ENCODE measurements around the gene RFX2. TPM values are rescaled to one million over a fixed set of nuclear protein-coding genes. Genes with fewer than 3 reads are reported as not detected.
"Not testable (repeated sequence)": the region's sequence is repeated elsewhere in the genome, so short reads cannot be mapped to it uniquely, and the experiment has no call there.

Gene RFX2
- total RNA-seq, 1 donor from 2014 or later, result 2.3 TPM

DNA sequence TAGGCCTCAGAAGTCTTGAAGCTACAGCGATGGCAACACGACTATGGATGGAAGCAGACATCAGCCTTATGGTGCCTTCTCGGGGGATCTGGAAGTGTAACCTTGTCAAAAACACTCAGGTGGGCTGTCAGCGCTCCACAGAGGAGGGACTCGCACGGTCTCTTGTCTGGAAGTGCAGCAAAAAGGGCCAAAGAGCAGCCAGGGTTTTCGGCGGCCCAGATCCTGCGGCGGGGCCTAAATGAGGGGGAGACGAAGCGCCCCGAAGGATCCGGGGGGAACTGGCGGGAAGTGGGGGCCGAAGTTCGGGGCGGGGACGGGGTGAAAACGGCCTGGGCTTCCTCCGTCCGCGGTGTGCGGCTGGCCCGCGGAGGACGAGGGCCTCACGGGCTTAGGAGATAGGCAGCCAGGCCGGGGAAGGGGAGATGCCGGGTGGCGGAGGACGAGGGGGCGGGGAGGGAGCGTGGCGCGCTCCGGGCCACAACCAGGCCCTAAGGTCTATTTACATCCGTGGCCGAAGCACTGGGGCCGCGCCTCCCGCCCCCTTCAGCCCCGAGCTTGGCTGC lies 133.0 kb downstream of the RFX2 start:
- ATAC-seq (peak; percentile 20), DNase-seq (ENCODE audit: low spot score) (peak; percentile 56)

DNA sequence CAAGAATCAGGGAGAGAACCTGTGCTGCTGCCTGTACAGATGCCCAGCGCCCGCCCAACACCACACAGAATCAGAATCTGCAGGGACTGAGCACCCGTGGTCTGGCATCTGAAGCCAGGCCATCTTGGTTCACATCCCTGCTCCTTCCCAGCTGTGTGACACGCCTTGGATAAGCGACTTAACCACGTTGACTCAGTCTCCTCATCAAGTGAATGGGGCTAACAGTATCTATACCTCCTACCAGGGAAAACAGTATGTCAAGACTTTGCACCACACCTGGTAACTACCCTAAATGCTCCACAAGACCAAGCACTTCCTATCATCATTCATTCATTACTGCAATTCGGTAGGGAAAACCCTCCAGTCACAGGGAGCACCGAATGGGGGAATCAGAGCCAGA lies 133.5 kb downstream of the RFX2 start:
- DNase-seq (ENCODE audit: low spot score) (no peak), ATAC-seq (no peak)

DNA sequence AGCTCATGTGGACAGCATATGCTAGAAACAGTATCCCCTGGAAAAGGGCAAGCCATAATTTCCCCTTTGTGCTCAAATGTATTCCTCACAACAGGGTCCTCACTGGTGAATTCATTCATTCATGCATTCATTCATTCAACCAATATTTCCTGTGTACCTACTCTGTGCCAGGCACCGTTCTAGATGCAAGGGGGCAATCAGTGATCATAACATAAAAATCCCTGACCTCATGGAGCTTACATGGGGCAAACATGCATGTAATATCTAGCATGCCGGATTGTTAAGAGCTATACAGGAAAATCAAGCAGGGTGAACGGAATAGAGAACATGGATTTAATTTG lies 134.9 kb downstream of the RFX2 start:
- ATAC-seq (no peak), DNase-seq (ENCODE audit: low spot score) (no peak)

DNA sequence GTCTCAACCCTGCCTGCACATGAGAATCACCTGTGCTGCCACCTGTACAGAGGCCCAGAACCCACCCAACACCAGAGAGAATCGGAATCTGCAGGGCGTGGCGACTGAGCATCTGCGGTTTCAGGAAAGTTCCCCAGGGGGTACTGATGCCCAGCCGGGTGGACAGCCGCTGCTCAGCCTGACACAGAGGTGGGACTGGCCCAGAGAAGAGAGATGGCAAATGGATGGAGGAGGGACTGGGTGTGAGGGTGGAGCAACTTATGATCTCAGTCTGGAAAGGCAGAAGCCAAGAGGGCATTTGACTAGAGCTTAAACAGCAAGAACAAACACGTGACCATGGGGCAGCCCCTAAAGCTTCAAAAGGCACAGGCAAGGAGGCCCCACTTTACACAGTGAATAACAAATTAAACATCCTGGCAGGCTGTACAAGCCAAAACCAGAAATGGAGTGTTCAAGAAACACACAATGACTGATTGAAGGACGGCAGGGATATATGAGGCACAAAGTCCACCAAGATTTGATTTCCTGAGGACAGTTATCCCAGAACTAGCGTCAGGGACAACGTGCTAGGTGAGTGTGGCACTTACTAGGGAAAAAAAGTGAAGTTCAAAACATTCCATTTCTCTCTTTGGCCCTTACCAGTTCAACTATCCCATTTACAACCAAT lies 135.4 kb downstream of the RFX2 start:
- DNase-seq (ENCODE audit: low spot score) (no peak), ATAC-seq (no peak)

GRCh38 chr19:5973867-5974635 lies 136.2 kb downstream of the RFX2 start:
- ATAC-seq (no peak), DNase-seq (ENCODE audit: low spot score) (no peak)

DNA sequence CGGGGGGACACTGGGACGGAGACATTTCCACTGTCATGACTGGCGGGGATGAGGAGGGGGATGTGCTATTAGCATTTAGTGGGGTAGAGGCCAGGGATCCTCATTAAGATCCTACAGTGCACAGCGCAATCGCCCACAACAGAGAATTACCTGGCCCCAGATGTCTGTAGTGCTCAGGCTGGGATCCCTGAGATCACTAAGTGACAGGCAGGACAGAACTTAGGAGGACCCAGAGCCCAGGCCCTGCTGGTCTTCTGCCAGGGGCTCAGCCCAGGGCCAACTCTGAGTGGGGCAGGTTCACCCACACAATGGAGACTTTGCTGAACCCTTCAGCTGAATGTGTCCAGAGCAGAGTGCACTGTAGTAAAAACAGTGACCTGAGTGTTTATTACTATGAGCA lies 136.9 kb downstream of the RFX2 start:
- no peak for DNase-seq (ENCODE audit: low spot score)
- no peak for ATAC-seq

DNA sequence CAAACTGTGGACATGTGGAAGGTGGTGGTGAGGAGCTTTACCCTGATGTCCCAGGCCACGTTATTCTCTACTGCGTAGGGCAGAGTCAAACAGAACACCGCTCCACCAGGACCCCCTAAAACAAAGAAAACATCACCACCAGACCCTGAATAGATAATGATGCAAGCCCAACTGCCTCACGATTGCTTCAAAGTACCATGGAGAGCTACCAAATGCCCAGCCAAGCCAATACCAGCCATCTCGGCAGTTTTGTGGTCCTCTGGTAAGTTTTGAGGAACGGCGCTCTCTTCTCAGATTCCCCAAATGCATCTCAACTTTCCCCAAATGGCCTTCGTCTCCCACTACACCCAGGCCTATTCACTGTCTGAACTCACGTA lies 138.0 kb downstream of the RFX2 start:
- ATAC-seq, result no peak
- DNase-seq (ENCODE audit: low spot score), result no peak

DNA sequence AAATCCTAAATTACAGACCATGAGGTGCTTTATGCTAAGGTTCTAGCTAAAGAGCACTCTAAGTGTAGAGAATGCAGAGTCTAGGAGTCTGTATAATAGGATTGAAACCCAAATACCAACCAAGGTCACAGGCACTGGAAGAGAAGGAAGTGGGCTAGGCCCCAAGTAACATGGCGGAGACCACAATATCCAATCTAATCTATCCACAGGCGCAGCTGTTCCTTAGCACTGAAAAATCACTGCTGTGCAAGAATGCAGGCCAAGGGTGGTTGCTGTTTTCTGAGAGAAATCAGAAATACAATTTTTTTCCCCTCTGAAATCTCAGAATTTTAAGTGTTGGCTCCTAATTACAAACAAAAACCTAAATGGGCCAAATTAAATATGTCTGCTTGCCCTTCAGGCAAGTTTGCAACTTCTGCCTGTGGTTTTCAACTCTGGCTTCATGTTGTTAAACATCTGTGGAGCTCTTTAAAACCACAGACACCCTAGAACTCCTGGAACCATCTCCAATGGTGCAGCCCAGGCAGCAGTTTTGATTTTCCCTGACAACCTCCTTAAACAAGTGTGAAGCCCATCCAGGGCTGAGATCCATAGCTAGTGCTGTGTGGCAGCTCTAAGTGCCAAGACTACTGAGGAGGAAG lies 138.5 kb downstream of the RFX2 start:
- ATAC-seq (no peak), DNase-seq (ENCODE audit: low spot score) (no peak)

DNA sequence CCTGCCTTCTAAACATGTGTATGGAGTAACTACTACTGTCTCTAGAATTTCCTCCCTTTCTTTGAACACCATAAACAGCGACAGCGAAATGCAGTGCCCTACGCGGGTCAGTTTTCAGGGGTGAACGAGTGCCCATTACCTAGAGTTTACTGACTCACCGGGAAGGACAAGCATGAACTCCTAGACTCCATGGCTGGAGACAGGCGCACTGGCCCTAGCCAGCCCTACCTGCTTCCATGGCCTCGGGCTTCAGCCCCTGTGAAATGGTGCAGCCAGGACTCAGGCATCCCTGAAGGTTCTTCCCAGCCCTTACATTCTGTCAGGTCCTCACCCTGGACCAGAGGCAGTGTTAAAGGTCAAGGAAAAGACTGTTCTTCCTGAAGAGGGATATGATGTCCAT lies 140.8 kb downstream of the RFX2 start:
- DNase-seq (ENCODE audit: low spot score), result no peak
- no peak for ATAC-seq

- DNase-seq (ENCODE audit: low spot score), result no peak
- ATAC-seq, result peak; percentile 41
Measured at GRCh38 chr19:5968431-5969373, 141.6 kb downstream of the RFX2 start.

DNA sequence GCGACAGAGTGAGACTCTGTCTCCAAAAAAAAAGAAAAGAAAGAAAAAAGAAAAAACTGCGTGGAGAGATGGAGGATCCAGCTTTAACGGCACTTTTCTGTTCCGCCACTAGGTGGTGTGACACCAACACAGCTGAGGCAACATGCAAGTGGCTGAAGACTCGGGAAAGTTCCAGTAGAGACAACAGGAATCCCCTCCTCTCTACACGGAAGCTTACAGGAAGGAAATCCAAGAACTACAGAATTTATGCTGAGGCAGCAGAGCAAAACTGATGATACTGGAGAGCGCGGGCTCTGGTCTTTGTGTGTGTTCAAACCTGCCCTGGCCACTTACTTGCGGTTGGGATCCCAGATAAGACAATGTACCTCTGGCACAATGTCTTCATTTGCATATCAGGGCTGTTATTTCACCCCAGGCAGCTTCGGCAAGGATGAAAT lies 142.3 kb downstream of the RFX2 start:
- DNase-seq (ENCODE audit: low spot score) (peak; percentile 74), ATAC-seq (peak; percentile 92)

DNA sequence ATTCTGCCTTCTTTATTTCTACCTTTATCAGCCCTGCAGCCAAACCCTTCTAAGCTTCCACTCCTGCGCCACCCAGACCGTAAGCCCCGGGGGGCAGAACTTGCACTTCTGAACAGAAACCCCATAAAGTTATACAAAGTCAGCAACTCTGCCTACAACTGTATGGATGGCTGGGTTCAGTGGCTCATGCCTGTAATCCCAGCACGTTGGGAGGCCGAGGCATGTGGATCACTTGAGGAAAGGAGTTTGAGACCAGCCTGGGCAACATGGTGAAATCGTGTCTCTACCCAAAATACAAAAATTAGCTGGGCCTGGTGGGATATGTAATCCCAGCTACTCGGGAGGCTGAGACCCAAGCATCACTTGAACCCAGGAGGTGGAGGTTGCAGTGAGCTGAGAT lies 142.7 kb downstream of the RFX2 start:
- no peak for DNase-seq (ENCODE audit: low spot score)
- no peak for ATAC-seq

GRCh38 chr19:5966941-5967340 lies 143.4 kb downstream of the RFX2 start:
- no peak for DNase-seq (ENCODE audit: low spot score)
- no peak for ATAC-seq

DNA sequence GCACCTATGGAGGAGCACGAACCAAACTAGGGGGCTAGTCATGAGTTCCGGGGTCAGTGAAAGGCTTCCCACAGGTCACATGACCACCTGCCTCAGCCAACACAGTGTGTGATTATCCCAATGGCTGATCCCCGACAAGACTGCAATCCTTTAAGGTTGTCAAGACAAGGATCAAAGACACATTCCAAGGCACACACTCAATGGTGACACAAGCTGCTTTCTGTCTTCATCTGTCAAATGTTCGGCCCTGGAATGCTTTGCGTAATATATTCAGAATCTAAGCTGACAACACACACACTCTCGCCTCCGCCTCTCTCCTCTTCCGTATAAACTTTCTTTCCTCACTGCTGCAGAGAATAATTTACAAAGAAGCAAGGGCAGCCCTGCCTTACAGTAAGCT lies 144.1 kb downstream of the RFX2 start:
- ATAC-seq (no peak), DNase-seq (ENCODE audit: low spot score) (no peak)

- DNase-seq (ENCODE audit: low spot score), result no peak
- no peak for ATAC-seq
Measured at GRCh38 chr19:5964816-5965565, 145.3 kb downstream of the RFX2 start.

DNA sequence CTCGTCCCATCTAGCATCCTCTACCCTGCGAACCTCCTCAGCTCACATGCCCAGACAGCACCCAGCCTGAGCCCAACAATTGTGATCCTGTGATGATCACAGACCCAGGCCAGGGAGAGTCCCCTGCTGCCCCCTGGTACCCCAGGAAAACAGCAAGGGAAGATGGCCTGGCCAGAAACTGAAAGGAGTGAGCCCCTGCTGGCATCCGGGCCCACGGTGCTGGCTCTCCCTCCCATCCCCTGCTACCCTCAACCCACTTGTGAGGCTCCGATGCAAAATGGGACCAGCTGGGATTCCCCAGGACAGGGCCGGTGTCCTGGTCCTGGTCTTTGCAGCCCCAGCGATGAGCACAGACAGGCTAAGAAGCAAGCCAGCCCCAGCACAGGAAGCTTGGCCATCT lies 146.4 kb downstream of the RFX2 start:
- DNase-seq (ENCODE audit: low spot score) (no peak), ATAC-seq (no peak)

DNA sequence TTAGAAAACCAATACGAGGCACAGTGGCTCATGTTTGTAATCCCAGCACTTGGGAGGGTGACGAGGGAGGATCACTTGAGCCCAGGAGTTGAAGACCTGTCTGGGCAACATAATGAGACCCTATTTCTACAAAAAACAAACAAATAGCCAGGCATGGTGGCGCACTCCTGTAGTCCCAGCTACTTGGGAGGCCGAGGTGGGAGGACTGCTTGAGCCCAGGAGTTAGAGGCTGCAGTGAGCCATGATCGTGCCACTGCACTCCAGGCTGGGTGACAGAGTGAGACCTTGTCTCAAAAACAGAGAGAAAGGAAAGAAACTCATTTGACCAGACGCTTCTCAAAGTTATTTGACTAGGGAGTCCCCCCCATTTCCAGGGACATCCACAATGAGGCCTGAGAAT lies 147.0 kb downstream of the RFX2 start:
- not testable (repeated sequence) for ATAC-seq; DNase-seq (ENCODE audit: low spot score)

- DNase-seq (ENCODE audit: low spot score) (peak; percentile 62), ATAC-seq (peak; percentile 74)
Measured at GRCh38 chr19:5961969-5962945, 148.0 kb downstream of the RFX2 start.

- not testable (repeated sequence) for ATAC-seq; DNase-seq (ENCODE audit: low spot score)
Measured at GRCh38 chr19:5961641-5961968, 148.7 kb downstream of the RFX2 start.
